ENCODE measurements around the gene ART5. TPM values are rescaled to one million over a fixed set of nuclear protein-coding genes. Genes with fewer than 3 reads are reported as not detected.

Gene ART5
- total and polyA plus RNA-seq, 9 of the 15 experiments (the other 6 are each of a cell fraction or from before 2014, with no cell fraction given), result 0.08 to 0.59 (median 0.33) TPM

DNA sequence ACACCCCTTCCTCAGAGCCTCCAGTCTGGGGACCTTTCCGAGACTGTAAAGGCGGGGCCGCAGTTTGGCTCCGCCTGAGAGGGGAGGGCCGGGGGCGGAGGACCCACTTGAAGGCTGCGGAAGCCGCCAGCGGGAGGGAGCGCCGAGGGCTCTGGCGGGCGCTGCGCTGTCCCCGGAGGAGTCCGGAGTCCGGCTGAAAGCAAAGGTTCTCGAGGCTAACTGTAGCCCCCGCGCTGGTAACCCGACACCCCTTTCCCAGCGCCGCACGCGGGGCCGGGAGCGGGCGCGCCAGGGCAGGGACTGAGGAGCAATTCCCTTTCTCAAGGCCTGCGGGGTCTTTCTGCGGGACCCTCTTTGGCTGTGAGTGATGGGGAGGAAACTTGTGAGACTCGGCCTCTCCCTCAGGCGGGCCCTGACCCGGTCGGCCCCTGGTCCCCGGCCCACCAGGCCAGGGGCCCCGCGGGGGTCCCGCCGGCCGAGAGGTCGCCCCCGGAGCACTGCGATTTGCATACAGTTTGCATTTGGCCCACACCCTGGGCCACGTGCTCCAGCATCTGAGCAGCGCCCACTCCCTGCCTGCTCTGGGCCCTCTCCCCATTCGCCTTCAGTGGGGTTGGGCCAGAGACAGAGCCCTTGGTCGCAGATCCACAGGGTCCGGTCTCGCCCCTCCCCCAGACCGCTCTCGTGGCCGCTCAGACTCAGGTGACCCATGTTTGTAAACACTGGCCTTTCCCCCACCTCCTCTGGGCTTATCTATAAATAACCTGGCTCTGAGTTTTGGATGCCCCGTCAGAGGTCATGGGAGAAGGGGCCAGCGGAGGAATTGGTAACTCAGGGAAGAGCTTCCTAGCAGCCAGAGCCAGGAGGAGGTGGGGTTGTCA is 519 bp upstream of the ART5 start:
- peak overlapping the region; percentile 48 for H3K4me3 ChIP-seq
- TSS peak; percentile 70 for BruUV-seq (replicated peaks)
- DNase-seq (ENCODE audit: extremely low read depth in 1 of 4, low spot score in 3 of 4) (peak; percentile 95 to 98 (median 97)), FAIRE-seq (peak; percentile 95), ATAC-seq (peak; percentile 95)
- peak overlapping the region; percentile 67 to 87 for H3K9ac ChIP-seq (ENCODE audit: insufficient read depth in 1 of 2, low read depth in 2 of 2, low read length in 2 of 2)
- WGBS (ENCODE audit: insufficient coverage, low coverage, missing lambda C conversion rate), result 1% methylated on average over 46 of the region's 55 CpGs
- ChIA-PET POLR2A (interaction anchor here (0.5 to 0.9 kb wide), 4 partner anchors 8 to 709 kb away, joined by 3 to 4 read pairs (median 3); no protein-coding TSS in a partner anchor), CTCF (ENCODE audit: low intra/inter-chr PET ratio) (no interaction called here)
- H3K9me1 ChIP-seq (ENCODE audit: control insufficient read depth, insufficient read depth, low read length), result no peaks in the 10 kb centered on the region
- H3K4me2 ChIP-seq (ENCODE audit: insufficient read depth, low read length), result peak overlapping the region; percentile 80
- peak overlapping the region; percentile 74 for H3K27ac ChIP-seq (ENCODE audit: extremely low read depth, low read depth, low read length)
- no peaks in the 10 kb centered on the region for H3K79me2 ChIP-seq (ENCODE audit: control insufficient read depth, insufficient read depth, low read length)
- in situ Hi-C loops (cut with MboI) (no loop called here), intact Hi-C loops (cut with micrococcal nuclease) (no loop called here)
- peaks cover 3% of the 10 kb centered on the region; the same call in 1 of the 2 replicates for H3K9me3 ChIP-seq (replicated peaks; ENCODE audit: control insufficient read depth, insufficient read depth, low read depth, low read length)
- H4K20me1 ChIP-seq (replicated peaks; ENCODE audit: control insufficient read depth, insufficient read depth, low read length), result no peaks in the 10 kb centered on the region
- peaks cover 6 to 23% of the 10 kb centered on the region in 2 experiments; a peak in 4 of 5 replicates for H3K27me3 ChIP-seq (ENCODE audit: control insufficient read depth in 2 of 2, insufficient read depth in 2 of 2, low read length in 2 of 2)
- H2AFZ ChIP-seq (ENCODE audit: low read depth, low read length), result peak overlapping the region; percentile 74
- H3K4me1 ChIP-seq (replicated peaks in 1 of 2; ENCODE audit: control insufficient read depth in 2 of 2, insufficient read depth in 2 of 2, low read length in 2 of 2), result peaks cover 21 to 29% of the 10 kb centered on the region in 2 experiments; a peak in 4 of 5 replicates
- no peaks in the 10 kb centered on the region for H3K36me3 ChIP-seq (ENCODE audit: control insufficient read depth, insufficient read depth, low read length)
- TF ChIP-seq, protein P1, sequence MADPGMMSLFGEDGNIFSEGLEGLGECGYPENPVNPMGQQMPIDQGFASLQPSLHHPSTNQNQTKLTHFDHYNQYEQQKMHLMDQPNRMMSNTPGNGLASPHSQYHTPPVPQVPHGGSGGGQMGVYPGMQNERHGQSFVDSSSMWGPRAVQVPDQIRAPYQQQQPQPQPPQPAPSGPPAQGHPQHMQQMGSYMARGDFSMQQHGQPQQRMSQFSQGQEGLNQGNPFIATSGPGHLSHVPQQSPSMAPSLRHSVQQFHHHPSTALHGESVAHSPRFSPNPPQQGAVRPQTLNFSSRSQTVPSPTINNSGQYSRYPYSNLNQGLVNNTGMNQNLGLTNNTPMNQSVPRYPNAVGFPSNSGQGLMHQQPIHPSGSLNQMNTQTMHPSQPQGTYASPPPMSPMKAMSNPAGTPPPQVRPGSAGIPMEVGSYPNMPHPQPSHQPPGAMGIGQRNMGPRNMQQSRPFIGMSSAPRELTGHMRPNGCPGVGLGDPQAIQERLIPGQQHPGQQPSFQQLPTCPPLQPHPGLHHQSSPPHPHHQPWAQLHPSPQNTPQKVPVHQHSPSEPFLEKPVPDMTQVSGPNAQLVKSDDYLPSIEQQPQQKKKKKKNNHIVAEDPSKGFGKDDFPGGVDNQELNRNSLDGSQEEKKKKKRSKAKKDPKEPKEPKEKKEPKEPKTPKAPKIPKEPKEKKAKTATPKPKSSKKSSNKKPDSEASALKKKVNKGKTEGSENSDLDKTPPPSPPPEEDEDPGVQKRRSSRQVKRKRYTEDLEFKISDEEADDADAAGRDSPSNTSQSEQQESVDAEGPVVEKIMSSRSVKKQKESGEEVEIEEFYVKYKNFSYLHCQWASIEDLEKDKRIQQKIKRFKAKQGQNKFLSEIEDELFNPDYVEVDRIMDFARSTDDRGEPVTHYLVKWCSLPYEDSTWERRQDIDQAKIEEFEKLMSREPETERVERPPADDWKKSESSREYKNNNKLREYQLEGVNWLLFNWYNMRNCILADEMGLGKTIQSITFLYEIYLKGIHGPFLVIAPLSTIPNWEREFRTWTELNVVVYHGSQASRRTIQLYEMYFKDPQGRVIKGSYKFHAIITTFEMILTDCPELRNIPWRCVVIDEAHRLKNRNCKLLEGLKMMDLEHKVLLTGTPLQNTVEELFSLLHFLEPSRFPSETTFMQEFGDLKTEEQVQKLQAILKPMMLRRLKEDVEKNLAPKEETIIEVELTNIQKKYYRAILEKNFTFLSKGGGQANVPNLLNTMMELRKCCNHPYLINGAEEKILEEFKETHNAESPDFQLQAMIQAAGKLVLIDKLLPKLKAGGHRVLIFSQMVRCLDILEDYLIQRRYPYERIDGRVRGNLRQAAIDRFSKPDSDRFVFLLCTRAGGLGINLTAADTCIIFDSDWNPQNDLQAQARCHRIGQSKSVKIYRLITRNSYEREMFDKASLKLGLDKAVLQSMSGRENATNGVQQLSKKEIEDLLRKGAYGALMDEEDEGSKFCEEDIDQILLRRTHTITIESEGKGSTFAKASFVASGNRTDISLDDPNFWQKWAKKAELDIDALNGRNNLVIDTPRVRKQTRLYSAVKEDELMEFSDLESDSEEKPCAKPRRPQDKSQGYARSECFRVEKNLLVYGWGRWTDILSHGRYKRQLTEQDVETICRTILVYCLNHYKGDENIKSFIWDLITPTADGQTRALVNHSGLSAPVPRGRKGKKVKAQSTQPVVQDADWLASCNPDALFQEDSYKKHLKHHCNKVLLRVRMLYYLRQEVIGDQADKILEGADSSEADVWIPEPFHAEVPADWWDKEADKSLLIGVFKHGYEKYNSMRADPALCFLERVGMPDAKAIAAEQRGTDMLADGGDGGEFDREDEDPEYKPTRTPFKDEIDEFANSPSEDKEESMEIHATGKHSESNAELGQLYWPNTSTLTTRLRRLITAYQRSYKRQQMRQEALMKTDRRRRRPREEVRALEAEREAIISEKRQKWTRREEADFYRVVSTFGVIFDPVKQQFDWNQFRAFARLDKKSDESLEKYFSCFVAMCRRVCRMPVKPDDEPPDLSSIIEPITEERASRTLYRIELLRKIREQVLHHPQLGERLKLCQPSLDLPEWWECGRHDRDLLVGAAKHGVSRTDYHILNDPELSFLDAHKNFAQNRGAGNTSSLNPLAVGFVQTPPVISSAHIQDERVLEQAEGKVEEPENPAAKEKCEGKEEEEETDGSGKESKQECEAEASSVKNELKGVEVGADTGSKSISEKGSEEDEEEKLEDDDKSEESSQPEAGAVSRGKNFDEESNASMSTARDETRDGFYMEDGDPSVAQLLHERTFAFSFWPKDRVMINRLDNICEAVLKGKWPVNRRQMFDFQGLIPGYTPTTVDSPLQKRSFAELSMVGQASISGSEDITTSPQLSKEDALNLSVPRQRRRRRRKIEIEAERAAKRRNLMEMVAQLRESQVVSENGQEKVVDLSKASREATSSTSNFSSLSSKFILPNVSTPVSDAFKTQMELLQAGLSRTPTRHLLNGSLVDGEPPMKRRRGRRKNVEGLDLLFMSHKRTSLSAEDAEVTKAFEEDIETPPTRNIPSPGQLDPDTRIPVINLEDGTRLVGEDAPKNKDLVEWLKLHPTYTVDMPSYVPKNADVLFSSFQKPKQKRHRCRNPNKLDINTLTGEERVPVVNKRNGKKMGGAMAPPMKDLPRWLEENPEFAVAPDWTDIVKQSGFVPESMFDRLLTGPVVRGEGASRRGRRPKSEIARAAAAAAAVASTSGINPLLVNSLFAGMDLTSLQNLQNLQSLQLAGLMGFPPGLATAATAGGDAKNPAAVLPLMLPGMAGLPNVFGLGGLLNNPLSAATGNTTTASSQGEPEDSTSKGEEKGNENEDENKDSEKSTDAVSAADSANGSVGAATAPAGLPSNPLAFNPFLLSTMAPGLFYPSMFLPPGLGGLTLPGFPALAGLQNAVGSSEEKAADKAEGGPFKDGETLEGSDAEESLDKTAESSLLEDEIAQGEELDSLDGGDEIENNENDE (IDR thresholded peaks at IDR 0.05; ENCODE audit: low read depth, low read length), result no peak
- TF ChIP-seq, protein P2, sequence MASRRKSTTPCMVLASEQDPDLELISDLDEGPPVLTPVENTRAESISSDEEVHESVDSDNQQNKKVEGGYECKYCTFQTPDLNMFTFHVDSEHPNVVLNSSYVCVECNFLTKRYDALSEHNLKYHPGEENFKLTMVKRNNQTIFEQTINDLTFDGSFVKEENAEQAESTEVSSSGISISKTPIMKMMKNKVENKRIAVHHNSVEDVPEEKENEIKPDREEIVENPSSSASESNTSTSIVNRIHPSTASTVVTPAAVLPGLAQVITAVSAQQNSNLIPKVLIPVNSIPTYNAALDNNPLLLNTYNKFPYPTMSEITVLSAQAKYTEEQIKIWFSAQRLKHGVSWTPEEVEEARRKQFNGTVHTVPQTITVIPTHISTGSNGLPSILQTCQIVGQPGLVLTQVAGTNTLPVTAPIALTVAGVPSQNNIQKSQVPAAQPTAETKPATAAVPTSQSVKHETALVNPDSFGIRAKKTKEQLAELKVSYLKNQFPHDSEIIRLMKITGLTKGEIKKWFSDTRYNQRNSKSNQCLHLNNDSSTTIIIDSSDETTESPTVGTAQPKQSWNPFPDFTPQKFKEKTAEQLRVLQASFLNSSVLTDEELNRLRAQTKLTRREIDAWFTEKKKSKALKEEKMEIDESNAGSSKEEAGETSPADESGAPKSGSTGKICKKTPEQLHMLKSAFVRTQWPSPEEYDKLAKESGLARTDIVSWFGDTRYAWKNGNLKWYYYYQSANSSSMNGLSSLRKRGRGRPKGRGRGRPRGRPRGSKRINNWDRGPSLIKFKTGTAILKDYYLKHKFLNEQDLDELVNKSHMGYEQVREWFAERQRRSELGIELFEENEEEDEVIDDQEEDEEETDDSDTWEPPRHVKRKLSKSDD (conservative IDR thresholded peaks at IDR 0.05; ENCODE audit: low read length), result no peak
- no peak for TF ChIP-seq STAT5A (IDR thresholded peaks at IDR 0.05; ENCODE audit: borderline replicate concordance, low read length)
